Loucy (cell line): ENCODE results near the gene BEST3.

Experiments
- H2AFZ ChIP-seq: fragments of 200-600 bp; sonication (generic); 2 replicates; pipeline ENCODE4 v1.6.0; 2016; ENCODE audit warnings: antibody characterized with exemption, mild to moderate bottlenecking, low read length, moderate library complexity
- H3F3A ChIP-seq: fragments of 200-600 bp; 2 replicates; pipeline ENCODE4 v1.6.0; 2016; ENCODE audit warnings: antibody characterized with exemption, low read depth, mild to moderate bottlenecking
- H3K27me3 ChIP-seq: fragments of 200-600 bp; sonication (generic); 2 replicates; pipeline ENCODE4 v1.6.1; 2014; ENCODE audit warnings: low read length, mild to moderate bottlenecking; ENCODE audit not compliant: insufficient read depth, poor library complexity, severe bottlenecking
- H3K36me3 ChIP-seq: fragments of 200-600 bp; sonication (generic); 2 replicates; pipeline ENCODE4 v1.6.1; 2016; ENCODE audit warnings: low read length; ENCODE audit not compliant: insufficient read depth
- H3K4me1 ChIP-seq: fragments of 200-600 bp; sonication (generic); 2 replicates; pipeline ENCODE4 v1.5.1; 2014; ENCODE audit warnings: low read length, mild to moderate bottlenecking; ENCODE audit not compliant: insufficient read depth, poor library complexity, severe bottlenecking
- H3K4me2 ChIP-seq: fragments of 200-600 bp; sonication (generic); 2 replicates; pipeline ENCODE4 v1.6.0; 2014; ENCODE audit warnings: antibody characterized with exemption, low read length, low read depth, mild to moderate bottlenecking; ENCODE audit not compliant: poor library complexity, severe bottlenecking
- H3K4me3 ChIP-seq: fragments of 200-600 bp; sonication (generic); 2 replicates; pipeline ENCODE4 v1.5.1; 2014; ENCODE audit warnings: low read length, mild to moderate bottlenecking, mixed read lengths; ENCODE audit not compliant: poor library complexity, severe bottlenecking
- H3K79me2 ChIP-seq: fragments of 200-600 bp; sonication (generic); 2 replicates; pipeline ENCODE4 v1.6.1; 2014; ENCODE audit warnings: low read length; ENCODE audit not compliant: insufficient read depth
- H3K9ac ChIP-seq: fragments of 200-600 bp; sonication (generic); 2 replicates; pipeline ENCODE4 v1.6.0; 2014; ENCODE audit warnings: mild to moderate bottlenecking, low read depth, low read length, moderate library complexity; ENCODE audit not compliant: poor library complexity, severe bottlenecking
- H3K9me2 ChIP-seq: fragments of 200-600 bp; sonication (generic); replicated peaks from 2 replicates; pipeline ENCODE4 v1.6.1; 2016; ENCODE audit warnings: low read depth, low read length, mixed read lengths
- H3K9me3 ChIP-seq: fragments of 200-600 bp; sonication (generic); 2 replicates; pipeline ENCODE4 v1.6.1; 2014; ENCODE audit warnings: mild to moderate bottlenecking, antibody characterized with exemption, low read length, low read depth; ENCODE audit not compliant: insufficient read depth
- H4K20me1 ChIP-seq: fragments of 200-600 bp; sonication (generic); 2 replicates; pipeline ENCODE4 v1.6.0; 2014; ENCODE audit warnings: antibody characterized with exemption, low read length, mild to moderate bottlenecking; ENCODE audit not compliant: insufficient read depth, poor library complexity, severe bottlenecking
- CTCF ChIP-seq: fragments of 200-600 bp; sonication (generic); conservative IDR thresholded peaks from 2 replicates; pipeline ENCODE4 v1.5.1; 2014; ENCODE audit warnings: mild to moderate bottlenecking, antibody characterized with exemption, low read length
- EZH2phosphoT487 ChIP-seq: fragments of 200-600 bp; IDR thresholded peaks from 2 replicates; pipeline ENCODE4 v1.6.1; 2018; ENCODE audit warnings: antibody characterized with exemption, mild to moderate bottlenecking, moderate library complexity, borderline replicate concordance

The BEST3 gene

GRCh38 chr12:69661386-69661785 lies 37.7 kb downstream of the BEST3 start:
- TF ChIP-seq CTCF (no peak), EZH2phosphoT487 (no peak)
- Histone ChIP-seq H3K27me3 (no peaks in the 10 kb centered on the region), H2AFZ (no peak overlapping the region), H3K79me2 (no peaks in the 10 kb centered on the region), H3K9ac (no peak overlapping the region), H3K36me3 (no peaks in the 10 kb centered on the region), H3K9me2 (no peaks in the 10 kb centered on the region), H3K4me2 (no peak overlapping the region), H4K20me1 (no peaks in the 10 kb centered on the region), H3F3A (no peaks in the 10 kb centered on the region), H3K4me1 (no peaks in the 10 kb centered on the region), H3K9me3 (no peaks in the 10 kb centered on the region), H3K4me3 (no peak overlapping the region)

- Histone ChIP-seq H4K20me1 (no peaks in the 10 kb centered on the region), H3K79me2 (no peaks in the 10 kb centered on the region), H2AFZ (no peak overlapping the region), H3K36me3 (no peaks in the 10 kb centered on the region), H3K4me1 (no peaks in the 10 kb centered on the region), H3K27me3 (no peaks in the 10 kb centered on the region), H3K4me2 (no peak overlapping the region), H3K9me3 (no peaks in the 10 kb centered on the region), H3K9me2 (no peaks in the 10 kb centered on the region), H3F3A (no peaks in the 10 kb centered on the region), H3K9ac (no peak overlapping the region), H3K4me3 (no peak overlapping the region)
- no peak for TF ChIP-seq CTCF
- no peak for TF ChIP-seq EZH2phosphoT487
Observed at GRCh38 chr12:69660164-69660863, 38.8 kb downstream of the BEST3 start.

GRCh38 chr12:69658203-69658602 lies 40.9 kb downstream of the BEST3 start:
- TF ChIP-seq CTCF = no peak
- TF ChIP-seq EZH2phosphoT487 = no peak
- Histone ChIP-seq H3K27me3 (no peaks in the 10 kb centered on the region), H3K36me3 (no peaks in the 10 kb centered on the region), H2AFZ (no peak overlapping the region), H3K4me1 (no peaks in the 10 kb centered on the region), H3K9me2 (no peaks in the 10 kb centered on the region), H3K4me2 (no peak overlapping the region), H3K9me3 (no peaks in the 10 kb centered on the region), H3F3A (no peaks in the 10 kb centered on the region), H4K20me1 (no peaks in the 10 kb centered on the region), H3K79me2 (no peaks in the 10 kb centered on the region), H3K9ac (no peak overlapping the region), H3K4me3 (no peak overlapping the region)
